ENCODE results near the gene PPDPF.
"Not testable (repeated sequence)": the region's sequence is repeated elsewhere in the genome, so short reads cannot be mapped to it uniquely, and the experiment has no call there.

The PPDPF gene

DNA sequence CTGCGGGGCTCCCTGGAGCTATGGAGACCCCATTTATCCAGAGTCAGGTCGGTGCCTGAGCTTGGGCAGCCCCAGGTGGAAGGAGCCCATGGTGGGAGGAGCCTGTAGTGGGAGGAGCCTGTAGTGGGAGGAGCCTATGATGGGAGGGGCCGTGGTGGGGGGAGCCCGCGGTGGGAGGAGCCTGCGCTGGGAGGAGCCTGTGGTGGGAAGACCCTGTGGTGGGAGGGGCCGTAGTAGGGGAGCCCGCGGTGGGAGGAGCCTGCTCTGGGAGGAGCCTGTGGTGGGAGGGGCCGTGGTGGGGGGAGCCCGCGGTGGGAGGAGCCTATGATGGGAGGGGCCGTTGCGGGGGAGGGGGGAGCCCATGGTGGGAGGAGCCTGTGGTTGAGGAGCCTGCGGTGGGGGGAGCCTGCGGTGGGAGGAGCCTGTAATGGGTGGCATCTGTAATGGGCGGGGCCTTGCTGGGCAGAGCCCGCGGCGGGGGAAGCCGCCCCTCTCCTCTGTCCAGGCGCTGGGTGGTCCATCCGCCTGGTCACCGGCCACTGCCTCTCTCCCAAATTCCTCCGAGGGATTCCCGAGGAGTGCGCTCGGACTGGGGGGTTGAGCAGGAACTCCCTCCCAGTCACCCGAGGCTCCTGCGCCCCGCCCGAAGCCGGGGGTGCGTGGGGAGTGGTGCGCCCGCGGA is 32.8 kb downstream of the PPDPF start:
- peak; percentile 85 for DNase-seq

- DNase-seq = peak; percentile 48
These were observed 33.3 kb downstream of the PPDPF start, which contains the start of gene FNDC11 for GRCh38 chr20:63553933-63554290. TSS of gene FNDC11 (plus strand) at chr20:63554159. CDS start at chr20:63555664, 1,505 bp downstream.

- DNase-seq = no peak
These were observed 34.1 kb downstream of the PPDPF start for GRCh38 chr20:63554361-63555278.

- no peak for DNase-seq
These were observed 35.3 kb downstream of the PPDPF start for GRCh38 chr20:63555661-63556381.

DNA sequence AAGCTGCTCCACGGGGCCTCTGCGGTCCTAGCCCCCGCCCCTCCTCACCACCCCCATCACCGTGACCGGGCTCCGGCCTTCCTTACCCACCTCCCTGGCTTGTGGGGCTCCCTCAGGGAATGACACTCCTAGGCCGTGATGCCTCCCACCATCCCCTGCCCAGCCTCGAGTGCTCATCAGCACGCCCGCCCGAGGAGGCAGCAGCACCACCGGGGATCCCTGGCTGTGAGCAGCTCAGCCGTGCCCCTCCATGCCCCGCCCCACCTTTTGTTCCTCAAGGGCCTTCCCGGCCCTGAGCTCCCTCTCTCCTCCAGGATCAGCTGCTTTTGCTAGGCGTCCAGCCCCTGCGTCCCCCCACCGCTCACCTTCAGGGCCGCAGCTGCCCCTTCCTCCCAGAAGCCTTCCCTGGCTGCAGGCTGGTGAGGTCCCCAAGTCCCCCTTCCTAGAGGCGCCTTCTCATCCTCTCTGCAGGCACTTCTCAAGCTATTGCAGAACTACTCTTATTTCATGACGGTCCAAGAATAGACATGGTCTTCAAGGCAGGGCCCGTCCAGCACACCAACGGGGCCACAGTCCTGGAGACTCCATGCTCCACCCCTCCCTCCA is 36.4 kb downstream of the PPDPF start:
- DNase-seq = no peak

DNA sequence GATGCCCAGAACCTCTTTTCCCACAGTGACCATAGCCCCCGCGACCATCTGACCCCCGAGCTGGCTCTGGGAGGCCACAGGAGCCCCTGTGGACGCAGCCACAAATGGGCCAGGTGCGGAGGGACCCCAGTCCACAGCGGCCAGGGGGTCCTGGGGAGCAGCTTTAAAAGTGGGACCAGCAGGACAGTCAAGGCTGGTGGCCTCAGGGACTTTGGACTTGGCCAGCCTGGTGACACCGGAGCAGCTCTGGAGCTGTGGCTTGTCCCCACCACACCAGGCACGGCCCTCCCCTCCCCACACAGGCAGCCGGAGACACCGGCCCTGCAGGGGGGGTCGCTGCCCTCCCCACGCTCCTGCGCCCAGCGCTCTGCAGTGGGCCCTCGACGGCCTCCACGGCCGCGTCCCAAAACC is 36.9 kb downstream of the PPDPF start:
- no peak for DNase-seq

- no peak for DNase-seq
These were observed 38.4 kb downstream of the PPDPF start for GRCh38 chr20:63558804-63559484.

GRCh38 chr20:63559485-63560332 is 39.1 kb downstream of the PPDPF start:
- not testable (repeated sequence) for DNase-seq

- DNase-seq = no peak
These were observed 39.8 kb downstream of the PPDPF start for GRCh38 chr20:63560333-63560805.

GRCh38 chr20:63560856-63561609 is 40.5 kb downstream of the PPDPF start:
- DNase-seq = no peak

- DNase-seq = no peak
These were observed 41.2 kb downstream of the PPDPF start for GRCh38 chr20:63561624-63562396.

DNA sequence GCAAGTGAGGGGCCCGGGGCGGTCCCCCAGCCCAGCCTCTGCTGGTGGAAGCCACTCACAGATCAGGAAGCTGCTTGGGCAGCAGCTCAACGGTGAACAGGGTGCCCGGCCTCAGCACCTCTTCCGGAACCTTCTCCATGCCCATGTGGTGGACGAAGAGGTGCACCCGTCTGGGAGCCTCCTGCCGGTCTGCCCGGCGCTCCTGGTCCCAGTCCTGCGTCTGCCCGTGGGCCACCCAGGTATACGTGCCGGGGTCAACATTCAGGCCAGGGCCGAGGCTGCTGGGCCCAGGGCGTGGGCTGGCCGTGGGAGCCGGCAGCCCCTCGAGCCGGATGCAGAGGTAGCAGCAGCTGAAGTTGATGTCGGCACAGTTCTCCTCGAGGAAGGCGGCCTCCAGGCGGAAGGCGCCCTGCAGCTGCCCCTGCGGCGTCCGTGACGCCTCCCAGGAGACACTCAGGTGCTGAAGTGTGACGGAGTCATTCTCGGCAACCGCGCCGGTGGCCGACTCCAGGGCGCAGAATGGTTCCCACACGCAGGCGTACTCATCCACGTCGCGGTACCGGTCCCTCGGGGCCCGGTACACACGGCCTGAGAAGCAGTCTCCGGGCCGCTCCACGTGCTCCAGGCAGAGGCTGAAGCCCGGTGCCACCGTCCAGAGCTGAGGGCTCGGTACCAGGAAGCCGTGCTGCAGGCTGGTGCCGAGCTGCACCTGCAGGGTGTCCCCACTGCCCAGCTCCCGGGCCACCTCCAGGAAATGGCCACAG is 42.1 kb downstream of the PPDPF start:
- no peak for DNase-seq

DNA sequence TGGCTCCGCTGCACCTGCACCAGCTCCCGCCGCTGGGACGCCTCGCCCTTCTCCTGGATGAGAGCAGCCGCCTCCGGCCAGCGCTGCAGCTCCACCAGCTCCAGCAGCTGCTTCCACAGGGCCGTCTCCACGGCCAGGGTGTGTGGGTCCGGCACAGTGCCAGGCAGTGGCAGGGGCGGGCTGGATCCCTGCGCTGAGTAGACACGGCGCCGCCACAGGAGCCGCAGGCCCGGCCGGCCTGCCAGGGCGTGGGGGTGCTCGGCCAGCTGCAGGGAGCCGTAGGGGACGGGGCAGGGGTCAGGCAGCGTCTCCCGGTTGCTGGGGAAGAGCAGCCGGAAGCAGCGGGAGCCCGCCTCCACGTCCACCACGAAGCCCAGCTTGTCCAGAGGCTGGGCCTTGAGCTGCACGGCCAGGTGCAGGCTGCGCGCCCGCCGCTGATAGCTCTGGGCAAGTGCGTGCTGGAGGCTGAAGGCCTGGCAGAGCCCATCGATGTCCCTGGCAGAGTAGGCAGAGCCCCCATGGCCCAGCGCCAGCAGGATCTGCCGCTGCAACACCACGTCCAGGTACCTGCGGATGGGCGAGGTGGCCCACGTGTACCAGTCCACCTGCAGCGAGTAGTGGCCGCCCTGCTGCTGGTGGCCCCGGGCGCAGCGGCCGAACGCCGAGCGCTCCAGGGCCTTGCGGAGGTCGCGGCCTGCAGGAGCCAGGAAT is 42.8 kb downstream of the PPDPF start:
- DNase-seq = no peak

DNA sequence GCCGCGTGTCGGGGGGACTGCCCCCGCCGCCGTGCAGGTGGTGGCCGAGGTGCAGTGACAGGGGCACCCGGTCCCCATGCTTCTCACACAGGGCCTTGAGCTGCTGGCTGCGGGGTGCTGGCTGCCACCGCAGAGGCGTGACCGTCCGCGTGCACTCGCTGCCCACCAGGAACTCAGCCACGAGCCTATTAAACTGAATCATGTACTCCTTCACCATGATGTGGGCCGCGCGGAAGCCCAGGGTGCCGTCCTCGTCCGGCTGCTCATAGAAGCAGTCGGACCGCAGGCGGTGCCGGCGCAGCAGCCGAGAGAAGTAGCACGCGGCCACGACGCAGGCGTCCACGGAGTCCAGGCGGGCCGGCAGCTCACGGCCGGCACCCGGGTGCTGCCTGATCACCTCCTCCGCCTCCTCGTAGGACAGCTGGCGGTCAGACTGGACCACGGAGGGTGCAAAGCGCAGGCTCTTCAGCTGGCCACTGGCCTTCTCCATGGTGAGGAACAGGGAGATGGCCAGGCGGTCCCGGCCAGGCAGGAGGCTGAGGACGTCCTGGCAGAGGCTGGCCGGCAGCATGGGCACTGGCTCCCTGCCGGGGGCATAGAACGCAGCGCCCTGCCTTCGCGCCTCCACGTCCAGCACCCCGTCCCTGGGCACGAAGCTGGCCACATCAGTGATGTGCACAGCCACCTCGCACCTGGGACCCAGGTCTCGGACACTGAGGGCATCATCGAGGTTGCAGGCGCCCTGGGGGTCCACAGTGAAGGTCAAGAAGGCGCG is 43.7 kb downstream of the PPDPF start:
- no peak for DNase-seq

- DNase-seq = no peak
These were observed 44.6 kb downstream of the PPDPF start for GRCh38 chr20:63565021-63565698.

- DNase-seq = no peak
These were observed 45.3 kb downstream of the PPDPF start for GRCh38 chr20:63565699-63566335.

Measured in stimulated activated CD4-positive, alpha-beta T cell treated with anti-CD3 and anti-CD28 coated beads, Interleukin-12 subunit alpha, Interleukin-12 subunit beta, amount 100 ng/mL, for 4 hours (primary cell).